Measurements from ENCODE around the gene FKBP1B.

DNA sequence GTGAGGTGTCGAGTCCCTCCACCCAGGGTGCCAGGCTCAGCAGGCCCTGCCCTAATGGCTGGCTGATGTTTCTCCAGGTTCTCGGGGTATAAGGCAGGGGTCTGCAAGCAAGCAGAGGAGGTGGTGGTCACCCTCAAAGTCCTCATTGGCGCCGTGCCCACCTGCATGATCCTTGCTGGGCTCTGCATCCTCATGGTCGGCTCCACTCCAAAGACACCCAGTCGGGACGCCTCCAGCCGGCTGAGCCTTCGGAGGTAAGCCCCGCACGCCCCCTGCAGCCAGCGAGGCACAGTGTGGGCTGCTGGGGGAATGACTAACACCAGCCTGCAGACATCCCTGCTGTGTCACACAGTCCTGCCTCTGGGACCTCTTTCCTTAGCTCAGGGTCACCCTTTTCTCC, 25.5 kb upstream of the FKBP1B start:
- TF ChIP-seq, protein P1, sequence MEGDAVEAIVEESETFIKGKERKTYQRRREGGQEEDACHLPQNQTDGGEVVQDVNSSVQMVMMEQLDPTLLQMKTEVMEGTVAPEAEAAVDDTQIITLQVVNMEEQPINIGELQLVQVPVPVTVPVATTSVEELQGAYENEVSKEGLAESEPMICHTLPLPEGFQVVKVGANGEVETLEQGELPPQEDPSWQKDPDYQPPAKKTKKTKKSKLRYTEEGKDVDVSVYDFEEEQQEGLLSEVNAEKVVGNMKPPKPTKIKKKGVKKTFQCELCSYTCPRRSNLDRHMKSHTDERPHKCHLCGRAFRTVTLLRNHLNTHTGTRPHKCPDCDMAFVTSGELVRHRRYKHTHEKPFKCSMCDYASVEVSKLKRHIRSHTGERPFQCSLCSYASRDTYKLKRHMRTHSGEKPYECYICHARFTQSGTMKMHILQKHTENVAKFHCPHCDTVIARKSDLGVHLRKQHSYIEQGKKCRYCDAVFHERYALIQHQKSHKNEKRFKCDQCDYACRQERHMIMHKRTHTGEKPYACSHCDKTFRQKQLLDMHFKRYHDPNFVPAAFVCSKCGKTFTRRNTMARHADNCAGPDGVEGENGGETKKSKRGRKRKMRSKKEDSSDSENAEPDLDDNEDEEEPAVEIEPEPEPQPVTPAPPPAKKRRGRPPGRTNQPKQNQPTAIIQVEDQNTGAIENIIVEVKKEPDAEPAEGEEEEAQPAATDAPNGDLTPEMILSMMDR (IDR thresholded peaks at IDR 0.05) = no peak
- no peak for TF ChIP-seq EP300 (IDR thresholded peaks at IDR 0.05)

All from upper lobe of left lung (tissue), 4 donors.